ENCODE data around the gene KLHL13.

GRCh38 chrX:117985241-117985640 lies 131.4 kb downstream of the KLHL13 start:
- TF ChIP-seq CTCF (IDR thresholded peaks at IDR 0.05) (no peak), POLR2AphosphoS5 (IDR thresholded peaks at IDR 0.05) (no peak), POLR2A (IDR thresholded peaks at IDR 0.05) (no peak)

Data from breast epithelium (tissue), 3 donors.